ENCODE results near the gene ULK4. TPM values are rescaled to one million over a fixed set of nuclear protein-coding genes. Genes with fewer than 3 reads are reported as not detected.

The ULK4 gene
- total and polyA plus RNA-seq, 9 donors: 2.4 to 58.7 (median 7.3) TPM

GRCh38 chr3:41726891-41727290 is 235.0 kb downstream of the ULK4 start:
- WGBS, 3 donors: 97 to 99% (median 98%) methylated on average over 3 of the region's 3 CpGs
- Histone ChIP-seq H3K4me3 (no peak overlapping the region), H3K36me3 (no peaks in the 10 kb centered on the region), H3K27ac (no peak overlapping the region), H3K4me1 (ENCODE audit: insufficient read depth) (no peaks in the 10 kb centered on the region), H3K9me3 (no peaks in the 10 kb centered on the region), H3K27me3 (no peaks in the 10 kb centered on the region)
- DNase-seq: no peak
- TF ChIP-seq POLR2A (IDR thresholded peaks at IDR 0.05) (no peak), EP300 (IDR thresholded peaks at IDR 0.05) (no peak), CTCF (IDR thresholded peaks at IDR 0.05) (no peak)
- intact Hi-C loops (cut with DNase I): no loop called here

GRCh38 chr3:41717641-41718040 is 244.3 kb downstream of the ULK4 start:
- H3K36me3 ChIP-seq: no peaks in the 10 kb centered on the region
- WGBS, 3 donors: 80 to 85% (median 84%) methylated on average over 6 of the region's 6 CpGs
- no peak for DNase-seq
- H3K4me1 ChIP-seq (ENCODE audit: insufficient read depth): no peaks in the 10 kb centered on the region
- intact Hi-C loops (cut with DNase I): loop anchor here in 3 of 4 donors (5.0 to 10.0 kb wide), 2 partner anchors 1133 to 1135 kb away; no protein-coding TSS in a partner anchor
- no peak overlapping the region for H3K4me3 ChIP-seq
- TF ChIP-seq POLR2A (IDR thresholded peaks at IDR 0.05) (no peak), CTCF (IDR thresholded peaks at IDR 0.05) (no peak), EP300 (IDR thresholded peaks at IDR 0.05) (no peak)
- no peak overlapping the region for H3K27ac ChIP-seq
- H3K27me3 ChIP-seq: no peaks in the 10 kb centered on the region
- no peaks in the 10 kb centered on the region for H3K9me3 ChIP-seq

GRCh38 chr3:41716471-41716870 is 245.4 kb downstream of the ULK4 start:
- intact Hi-C loops (cut with DNase I): loop anchor here in 3 of 4 donors (5.0 to 10.0 kb wide), 2 partner anchors 1132 to 1134 kb away; no protein-coding TSS in a partner anchor
- no peaks in the 10 kb centered on the region for H3K36me3 ChIP-seq
- DNase-seq: no peak
- H3K4me1 ChIP-seq (ENCODE audit: insufficient read depth): no peaks in the 10 kb centered on the region
- no peaks in the 10 kb centered on the region for H3K27me3 ChIP-seq
- TF ChIP-seq POLR2A (IDR thresholded peaks at IDR 0.05) (no peak), CTCF (IDR thresholded peaks at IDR 0.05) (peak in 2 of 3 donors; percentile 28 to 40)
- no peak overlapping the region for H3K4me3 ChIP-seq
- H3K9me3 ChIP-seq: no peaks in the 10 kb centered on the region
- WGBS, 3 donors: 78 to 86% (median 85%) methylated on average over 1 of the region's 1 CpG
- H3K27ac ChIP-seq: no peak overlapping the region

GRCh38 chr3:41715376-41715775 is 246.5 kb downstream of the ULK4 start:
- Histone ChIP-seq H3K27ac (no peak overlapping the region), H3K9me3 (no peaks in the 10 kb centered on the region), H3K36me3 (no peaks in the 10 kb centered on the region), H3K4me1 (ENCODE audit: insufficient read depth) (no peaks in the 10 kb centered on the region), H3K4me3 (no peak overlapping the region), H3K27me3 (no peaks in the 10 kb centered on the region)
- intact Hi-C loops (cut with DNase I): loop anchor here in 3 of 4 donors (5.0 to 10.0 kb wide), 2 partner anchors 1131 to 1133 kb away; no protein-coding TSS in a partner anchor
- TF ChIP-seq POLR2A (IDR thresholded peaks at IDR 0.05) (no peak), EP300 (IDR thresholded peaks at IDR 0.05) (no peak), CTCF (IDR thresholded peaks at IDR 0.05) (no peak)
- 92 to 97% (median 96%) methylated on average over 3 of the region's 3 CpGs for WGBS, 3 donors
- no peak for DNase-seq

Data from ovary (tissue), 9 donors.